ENCODE measurements around the gene PCDH9.

Gene PCDH9

GRCh38 chr13:67229481-67230403, at the start of gene PCDH9:
Gene PCDH9 (minus strand): TSS chr13:67230336. CDS start chr13:67228440, 1,896 bp downstream.
- in situ Hi-C loops (cut with HindIII; ENCODE audit: low sequenced_read_pairs) = no loop called here
- no peak for DNase-seq (ENCODE audit: low read depth, low spot score)
- TF ChIP-seq, protein P1, sequence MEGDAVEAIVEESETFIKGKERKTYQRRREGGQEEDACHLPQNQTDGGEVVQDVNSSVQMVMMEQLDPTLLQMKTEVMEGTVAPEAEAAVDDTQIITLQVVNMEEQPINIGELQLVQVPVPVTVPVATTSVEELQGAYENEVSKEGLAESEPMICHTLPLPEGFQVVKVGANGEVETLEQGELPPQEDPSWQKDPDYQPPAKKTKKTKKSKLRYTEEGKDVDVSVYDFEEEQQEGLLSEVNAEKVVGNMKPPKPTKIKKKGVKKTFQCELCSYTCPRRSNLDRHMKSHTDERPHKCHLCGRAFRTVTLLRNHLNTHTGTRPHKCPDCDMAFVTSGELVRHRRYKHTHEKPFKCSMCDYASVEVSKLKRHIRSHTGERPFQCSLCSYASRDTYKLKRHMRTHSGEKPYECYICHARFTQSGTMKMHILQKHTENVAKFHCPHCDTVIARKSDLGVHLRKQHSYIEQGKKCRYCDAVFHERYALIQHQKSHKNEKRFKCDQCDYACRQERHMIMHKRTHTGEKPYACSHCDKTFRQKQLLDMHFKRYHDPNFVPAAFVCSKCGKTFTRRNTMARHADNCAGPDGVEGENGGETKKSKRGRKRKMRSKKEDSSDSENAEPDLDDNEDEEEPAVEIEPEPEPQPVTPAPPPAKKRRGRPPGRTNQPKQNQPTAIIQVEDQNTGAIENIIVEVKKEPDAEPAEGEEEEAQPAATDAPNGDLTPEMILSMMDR (IDR thresholded peaks at IDR 0.05; ENCODE audit: low read depth, low read length) = no peak
- H3K4me3 ChIP-seq (ENCODE audit: low read depth, low read length) = peak within 1 kb of the TSS; percentile 85

DNA sequence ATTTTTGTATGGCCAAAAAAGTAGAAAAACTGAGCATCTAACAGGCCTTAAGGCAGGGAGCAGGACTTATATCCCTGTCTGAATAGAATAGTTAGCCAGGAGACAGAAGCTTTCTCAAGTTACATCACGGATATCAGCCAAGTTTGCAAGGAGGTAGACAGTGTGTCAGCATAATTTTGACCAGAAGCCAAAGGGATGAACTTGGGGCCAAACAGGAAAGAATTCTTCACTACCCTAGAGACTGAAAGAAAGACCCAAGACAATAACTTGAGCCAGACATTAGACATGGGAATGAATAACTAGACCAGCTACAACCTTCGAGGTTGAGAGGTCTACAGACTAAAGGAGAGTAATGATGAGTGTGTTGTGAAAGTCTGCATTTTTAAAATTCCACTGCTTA, 48.1 kb upstream of the PCDH9 start:
- no peak overlapping the region for H3K4me3 ChIP-seq (ENCODE audit: low read depth, low read length)
- TF ChIP-seq, protein P1 (IDR thresholded peaks at IDR 0.05; ENCODE audit: low read depth, low read length) = no peak
- DNase-seq (ENCODE audit: low read depth, low spot score) = peak; percentile 97
- in situ Hi-C loops (cut with HindIII; ENCODE audit: low sequenced_read_pairs) = no loop called here

DNA sequence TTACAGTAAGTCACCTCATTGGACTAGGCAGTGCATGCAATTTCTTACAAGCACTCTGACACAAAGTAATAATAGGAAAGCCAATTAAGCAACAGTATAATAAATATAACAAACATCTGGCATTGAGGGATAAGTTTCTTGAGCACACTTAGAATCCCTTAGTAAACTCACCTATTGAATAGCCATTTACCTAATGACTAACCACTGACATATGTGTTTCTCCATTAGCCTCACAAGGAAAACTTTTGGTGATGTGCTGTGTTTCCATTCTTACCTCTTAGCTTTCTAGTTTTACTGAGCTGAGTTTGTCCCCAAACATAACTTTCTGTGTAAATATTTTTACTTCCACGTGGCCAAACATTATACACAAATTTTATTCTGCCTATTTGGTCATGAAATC, 47.4 kb upstream of the PCDH9 start:
- TF ChIP-seq, protein P1 (IDR thresholded peaks at IDR 0.05; ENCODE audit: low read depth, low read length) = no peak
- H3K4me3 ChIP-seq (ENCODE audit: low read depth, low read length) = no peak overlapping the region
- peak; percentile 25 for DNase-seq (ENCODE audit: low read depth, low spot score)
- in situ Hi-C loops (cut with HindIII; ENCODE audit: low sequenced_read_pairs) = no loop called here

DNA sequence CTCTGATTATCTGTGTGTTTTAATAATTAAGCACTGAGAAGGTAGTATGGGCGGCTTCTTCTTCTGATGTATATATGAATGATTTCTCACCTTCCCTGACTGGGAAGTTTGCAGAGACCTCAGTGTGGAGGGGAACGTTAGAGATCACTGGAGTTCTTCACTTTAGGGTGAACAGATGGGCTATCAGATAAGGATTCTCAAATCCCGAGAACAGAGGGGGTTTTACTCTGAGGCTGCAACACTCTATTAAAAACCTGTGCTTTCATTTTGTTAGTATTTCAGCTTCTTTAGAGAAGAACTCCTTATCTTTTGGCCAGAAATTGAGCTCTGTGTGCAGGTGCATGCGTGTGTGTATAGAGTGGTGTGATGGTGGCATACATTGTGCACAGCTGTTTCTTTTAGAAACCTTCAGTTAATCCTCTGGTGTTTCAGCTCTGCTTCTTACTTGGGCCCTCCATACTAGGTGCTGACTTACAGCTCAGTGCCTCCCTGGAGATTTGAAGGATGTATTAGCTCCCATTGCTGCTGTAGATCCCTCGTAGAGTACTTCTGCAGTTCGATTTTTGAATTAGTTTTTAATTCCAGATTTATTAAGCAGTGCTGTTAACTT, 45.3 kb upstream of the PCDH9 start:
- in situ Hi-C loops (cut with HindIII; ENCODE audit: low sequenced_read_pairs) = no loop called here
- DNase-seq (ENCODE audit: low read depth, low spot score) = no peak
- H3K4me3 ChIP-seq (ENCODE audit: low read depth, low read length) = no peak overlapping the region
- TF ChIP-seq, protein P1 (IDR thresholded peaks at IDR 0.05; ENCODE audit: low read depth, low read length) = no peak

DNA sequence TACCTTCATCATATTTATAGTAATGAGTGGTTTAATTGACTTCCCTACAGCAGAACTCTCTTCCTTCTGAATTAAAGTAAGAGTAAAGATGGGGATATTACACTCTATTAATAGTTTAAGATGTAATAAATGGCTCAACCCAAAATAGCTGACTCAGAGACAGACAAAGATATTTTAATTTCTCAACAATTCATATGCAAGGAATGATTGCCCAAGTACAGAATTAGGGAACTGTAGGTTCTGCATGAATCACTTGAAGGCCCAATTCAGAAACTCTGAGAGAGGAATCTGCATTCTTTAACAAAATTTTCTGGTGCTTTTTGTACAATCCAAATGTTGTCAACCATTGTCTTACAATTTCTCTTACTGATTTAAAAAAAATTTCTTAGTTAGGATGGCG, 42.9 kb upstream of the PCDH9 start:
- DNase-seq (ENCODE audit: low read depth, low spot score) = no peak
- H3K4me3 ChIP-seq (ENCODE audit: low read depth, low read length) = no peak overlapping the region
- TF ChIP-seq, protein P1 (IDR thresholded peaks at IDR 0.05; ENCODE audit: low read depth, low read length) = no peak
- in situ Hi-C loops (cut with HindIII; ENCODE audit: low sequenced_read_pairs) = no loop called here

GRCh38 chr13:67267136-67267535, 37.0 kb upstream of the PCDH9 start:
- peak; percentile 68 for DNase-seq (ENCODE audit: low read depth, low spot score)
- TF ChIP-seq, protein P1 (IDR thresholded peaks at IDR 0.05; ENCODE audit: low read depth, low read length) = no peak
- in situ Hi-C loops (cut with HindIII; ENCODE audit: low sequenced_read_pairs) = no loop called here
- H3K4me3 ChIP-seq (ENCODE audit: low read depth, low read length) = no peak overlapping the region

All from astrocyte of the spinal cord (primary cell).